Measurements from ENCODE around the gene MAPRE3.

- TF ChIP-seq CTCF (IDR thresholded peaks at IDR 0.05), result no peak
- no peak for TF ChIP-seq POLR2A (IDR thresholded peaks at IDR 0.05)
Observed at GRCh38 chr2:27021253-27022049, 51.0 kb downstream of the MAPRE3 start.

Measured in body of pancreas (tissue), 4 donors.